ENCODE data around the gene SOX5.

The SOX5 gene

DNA sequence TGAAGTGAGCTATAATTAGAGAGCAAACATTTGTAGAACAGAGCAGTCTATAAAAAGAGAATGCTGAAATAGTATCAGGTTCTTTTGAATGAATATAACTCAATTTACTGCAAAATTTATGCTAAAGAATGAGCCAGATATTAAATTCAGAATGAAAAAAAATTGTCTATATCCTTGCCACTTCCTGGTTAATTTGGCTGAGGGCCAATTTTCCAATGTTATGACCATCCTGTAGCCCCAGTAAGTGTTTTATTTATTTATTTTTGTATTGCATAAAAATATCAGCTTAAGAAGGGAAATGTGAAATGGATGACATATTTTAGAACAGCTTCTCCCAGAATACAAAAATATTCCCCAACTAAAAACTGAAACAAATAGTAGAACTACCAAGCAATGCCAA, 263.4 kb downstream of the SOX5 start:
- H3K79me2 ChIP-seq (ENCODE audit: insufficient read depth, low read length) = no peaks in the 10 kb centered on the region
- H2AFZ ChIP-seq (ENCODE audit: low read length) = no peak overlapping the region
- H3K4me3 ChIP-seq (ENCODE audit: low read length, poor library complexity, severe bottlenecking) = no peak overlapping the region
- H3K4me2 ChIP-seq (ENCODE audit: low read depth, low read length, poor library complexity, severe bottlenecking) = no peak overlapping the region
- no peaks in the 10 kb centered on the region for H3K36me3 ChIP-seq (ENCODE audit: insufficient read depth, low read length)
- no peak overlapping the region for H3K9ac ChIP-seq (ENCODE audit: low read depth, low read length, poor library complexity, severe bottlenecking)
- no peaks in the 10 kb centered on the region for H4K20me1 ChIP-seq (ENCODE audit: insufficient read depth, low read length, poor library complexity, severe bottlenecking)
- H3K4me1 ChIP-seq (ENCODE audit: insufficient read depth, low read length, poor library complexity, severe bottlenecking) = no peaks in the 10 kb centered on the region
- H3F3A ChIP-seq (ENCODE audit: low read depth) = no peaks in the 10 kb centered on the region
- TF ChIP-seq, protein P1, sequence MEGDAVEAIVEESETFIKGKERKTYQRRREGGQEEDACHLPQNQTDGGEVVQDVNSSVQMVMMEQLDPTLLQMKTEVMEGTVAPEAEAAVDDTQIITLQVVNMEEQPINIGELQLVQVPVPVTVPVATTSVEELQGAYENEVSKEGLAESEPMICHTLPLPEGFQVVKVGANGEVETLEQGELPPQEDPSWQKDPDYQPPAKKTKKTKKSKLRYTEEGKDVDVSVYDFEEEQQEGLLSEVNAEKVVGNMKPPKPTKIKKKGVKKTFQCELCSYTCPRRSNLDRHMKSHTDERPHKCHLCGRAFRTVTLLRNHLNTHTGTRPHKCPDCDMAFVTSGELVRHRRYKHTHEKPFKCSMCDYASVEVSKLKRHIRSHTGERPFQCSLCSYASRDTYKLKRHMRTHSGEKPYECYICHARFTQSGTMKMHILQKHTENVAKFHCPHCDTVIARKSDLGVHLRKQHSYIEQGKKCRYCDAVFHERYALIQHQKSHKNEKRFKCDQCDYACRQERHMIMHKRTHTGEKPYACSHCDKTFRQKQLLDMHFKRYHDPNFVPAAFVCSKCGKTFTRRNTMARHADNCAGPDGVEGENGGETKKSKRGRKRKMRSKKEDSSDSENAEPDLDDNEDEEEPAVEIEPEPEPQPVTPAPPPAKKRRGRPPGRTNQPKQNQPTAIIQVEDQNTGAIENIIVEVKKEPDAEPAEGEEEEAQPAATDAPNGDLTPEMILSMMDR (conservative IDR thresholded peaks at IDR 0.05; ENCODE audit: low read length) = no peak
- TF ChIP-seq EZH2phosphoT487 (IDR thresholded peaks at IDR 0.05; ENCODE audit: borderline replicate concordance) = no peak
- no peaks in the 10 kb centered on the region for H3K27me3 ChIP-seq (ENCODE audit: insufficient read depth, low read length, poor library complexity, severe bottlenecking)
- no peaks in the 10 kb centered on the region for H3K9me3 ChIP-seq (ENCODE audit: insufficient read depth, low read depth, low read length)
- H3K9me2 ChIP-seq (replicated peaks; ENCODE audit: low read depth, low read length) = no peaks in the 10 kb centered on the region

DNA sequence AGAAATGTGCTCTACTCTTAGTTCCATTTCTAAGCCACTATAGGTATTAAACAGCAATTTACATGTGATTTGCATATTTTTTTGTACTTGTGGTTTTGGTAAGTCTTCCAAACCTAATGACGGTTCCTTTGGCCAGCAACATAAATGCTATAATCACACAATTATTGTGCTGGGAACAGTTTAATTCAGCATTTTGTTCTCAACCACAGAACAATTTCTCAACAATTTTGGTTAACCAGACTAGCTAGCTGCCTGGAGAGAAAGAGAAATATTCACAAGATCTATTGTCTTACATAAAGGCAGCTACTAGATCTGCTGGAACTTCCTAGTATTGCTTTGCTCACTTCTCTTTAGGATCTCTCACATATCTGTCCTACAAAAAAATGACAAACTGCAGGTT, 265.3 kb downstream of the SOX5 start:
- TF ChIP-seq, protein P1 (conservative IDR thresholded peaks at IDR 0.05; ENCODE audit: low read length) = no peak
- TF ChIP-seq EZH2phosphoT487 (IDR thresholded peaks at IDR 0.05; ENCODE audit: borderline replicate concordance) = no peak

DNA sequence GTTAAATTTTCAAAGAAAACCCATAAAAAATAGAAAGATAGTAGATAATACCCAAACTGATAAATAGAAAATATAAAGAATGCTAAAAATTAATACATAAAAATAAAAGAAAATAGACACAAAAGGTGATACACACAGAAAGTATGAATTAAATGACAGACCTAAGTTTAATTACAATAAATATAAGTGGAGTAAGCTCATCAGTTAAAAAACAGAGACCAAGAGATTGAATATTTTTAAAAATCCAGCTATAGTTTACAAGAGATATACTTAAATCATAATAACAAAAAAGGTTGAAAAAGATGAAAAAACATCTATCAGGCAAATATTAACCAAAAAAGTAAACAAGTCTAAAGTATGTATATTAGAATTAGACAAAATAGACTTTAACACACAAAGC, 268.2 kb downstream of the SOX5 start:
- no peak overlapping the region for H3K9ac ChIP-seq (ENCODE audit: low read depth, low read length, poor library complexity, severe bottlenecking)
- no peak overlapping the region for H2AFZ ChIP-seq (ENCODE audit: low read length)
- no peaks in the 10 kb centered on the region for H3K27me3 ChIP-seq (ENCODE audit: insufficient read depth, low read length, poor library complexity, severe bottlenecking)

More for the DNA sequence above, 265.3 kb downstream of the SOX5 start:
- no peaks in the 10 kb centered on the region for H4K20me1 ChIP-seq (ENCODE audit: insufficient read depth, low read length, poor library complexity, severe bottlenecking)
- H2AFZ ChIP-seq (ENCODE audit: low read length) = no peak overlapping the region
- no peaks in the 10 kb centered on the region for H3K36me3 ChIP-seq (ENCODE audit: insufficient read depth, low read length)
- H3K79me2 ChIP-seq (ENCODE audit: insufficient read depth, low read length) = no peaks in the 10 kb centered on the region
- no peaks in the 10 kb centered on the region for H3K9me3 ChIP-seq (ENCODE audit: insufficient read depth, low read depth, low read length)
- no peaks in the 10 kb centered on the region for H3K27me3 ChIP-seq (ENCODE audit: insufficient read depth, low read length, poor library complexity, severe bottlenecking)
- no peak overlapping the region for H3K9ac ChIP-seq (ENCODE audit: low read depth, low read length, poor library complexity, severe bottlenecking)
- H3K9me2 ChIP-seq (replicated peaks; ENCODE audit: low read depth, low read length) = no peaks in the 10 kb centered on the region
- H3K4me1 ChIP-seq (ENCODE audit: insufficient read depth, low read length, poor library complexity, severe bottlenecking) = no peaks in the 10 kb centered on the region
- H3F3A ChIP-seq (ENCODE audit: low read depth) = no peaks in the 10 kb centered on the region
- no peak overlapping the region for H3K4me2 ChIP-seq (ENCODE audit: low read depth, low read length, poor library complexity, severe bottlenecking)
- no peak overlapping the region for H3K4me3 ChIP-seq (ENCODE audit: low read length, poor library complexity, severe bottlenecking)

More for the DNA sequence above, 268.2 kb downstream of the SOX5 start:
- TF ChIP-seq, protein P1 (conservative IDR thresholded peaks at IDR 0.05; ENCODE audit: low read length) = no peak
- no peak for TF ChIP-seq EZH2phosphoT487 (IDR thresholded peaks at IDR 0.05; ENCODE audit: borderline replicate concordance)
- Histone ChIP-seq H3K9me2 (replicated peaks; ENCODE audit: low read depth, low read length) (no peaks in the 10 kb centered on the region), H3K4me2 (ENCODE audit: low read depth, low read length, poor library complexity, severe bottlenecking) (no peak overlapping the region), H3K9me3 (ENCODE audit: insufficient read depth, low read depth, low read length) (no peaks in the 10 kb centered on the region), H3K4me3 (ENCODE audit: low read length, poor library complexity, severe bottlenecking) (no peak overlapping the region), H3K79me2 (ENCODE audit: insufficient read depth, low read length) (no peaks in the 10 kb centered on the region), H4K20me1 (ENCODE audit: insufficient read depth, low read length, poor library complexity, severe bottlenecking) (no peaks in the 10 kb centered on the region), H3F3A (ENCODE audit: low read depth) (no peaks in the 10 kb centered on the region), H3K36me3 (ENCODE audit: insufficient read depth, low read length) (no peaks in the 10 kb centered on the region), H3K4me1 (ENCODE audit: insufficient read depth, low read length, poor library complexity, severe bottlenecking) (no peaks in the 10 kb centered on the region)
